SK-N-MC (cell line): ENCODE results near the gene SSX2IP.
A peak's percentile ranks its signal among the peaks of the same experiment; 100 is the strongest.
"Not testable (repeated sequence)": the region's sequence is repeated elsewhere in the genome, so short reads cannot be mapped to it uniquely, and the experiment has no call there.

Experiments
- DNase-seq: peaks from one replicate; pipeline ENCODE4 v3.0.0-alpha.2; 2011; ENCODE audit warnings: low read depth, low spot score
- H3K27ac ChIP-seq: fragments of 200-600 bp; sonication (generic); 2 replicates; pipeline ENCODE4 v1.5.1; 2016; ENCODE audit warnings: mixed run types
- H3K36me3 ChIP-seq: fragments of 200-600 bp; sonication (generic); 2 replicates; pipeline ENCODE4 v1.6.1; 2017; ENCODE audit warnings: antibody characterized with exemption, low read length, mixed read lengths; ENCODE audit not compliant: insufficient read depth
- H3K4me3 ChIP-seq: fragments of 200-600 bp; sonication (generic); 2 replicates; pipeline ENCODE4 v1.5.1; 2016
- H3K9ac ChIP-seq: fragments of 200-600 bp; sonication (generic); 2 replicates; pipeline ENCODE4 v1.8.0; 2017; ENCODE audit warnings: mixed run types, mixed read lengths; ENCODE audit not compliant: insufficient read length
- H3K9me3 ChIP-seq: fragments of 200-600 bp; sonication (generic); 2 replicates; pipeline ENCODE4 v1.6.1; 2017; ENCODE audit warnings: low read depth, mild to moderate bottlenecking, antibody characterized with exemption, low read length, moderate library complexity, mixed read lengths
- EZH2 ChIP-seq: fragments of 200-600 bp; sonication (generic); IDR thresholded peaks from one replicate; pipeline ENCODE4 v1.6.1; 2017; ENCODE audit warnings: antibody characterized with exemption
- FOXP2 ChIP-seq: optimal IDR thresholded peaks from 2 replicates; pipeline ENCODE3; 2011; ENCODE audit warnings: mild to moderate bottlenecking, moderate library complexity; ENCODE audit not compliant: insufficient read depth; ENCODE audit errors: extremely low read length, control extremely low read depth
- POLR2AphosphoS5 ChIP-seq: IDR thresholded peaks from 2 replicates; pipeline ENCODE4 v1.6.1; 2012; ENCODE audit warnings: mild to moderate bottlenecking, low read depth, low read length, borderline replicate concordance

Gene SSX2IP, protein sequence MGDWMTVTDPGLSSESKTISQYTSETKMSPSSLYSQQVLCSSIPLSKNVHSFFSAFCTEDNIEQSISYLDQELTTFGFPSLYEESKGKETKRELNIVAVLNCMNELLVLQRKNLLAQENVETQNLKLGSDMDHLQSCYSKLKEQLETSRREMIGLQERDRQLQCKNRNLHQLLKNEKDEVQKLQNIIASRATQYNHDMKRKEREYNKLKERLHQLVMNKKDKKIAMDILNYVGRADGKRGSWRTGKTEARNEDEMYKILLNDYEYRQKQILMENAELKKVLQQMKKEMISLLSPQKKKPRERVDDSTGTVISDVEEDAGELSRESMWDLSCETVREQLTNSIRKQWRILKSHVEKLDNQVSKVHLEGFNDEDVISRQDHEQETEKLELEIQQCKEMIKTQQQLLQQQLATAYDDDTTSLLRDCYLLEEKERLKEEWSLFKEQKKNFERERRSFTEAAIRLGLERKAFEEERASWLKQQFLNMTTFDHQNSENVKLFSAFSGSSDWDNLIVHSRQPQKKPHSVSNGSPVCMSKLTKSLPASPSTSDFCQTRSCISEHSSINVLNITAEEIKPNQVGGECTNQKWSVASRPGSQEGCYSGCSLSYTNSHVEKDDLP

DNA sequence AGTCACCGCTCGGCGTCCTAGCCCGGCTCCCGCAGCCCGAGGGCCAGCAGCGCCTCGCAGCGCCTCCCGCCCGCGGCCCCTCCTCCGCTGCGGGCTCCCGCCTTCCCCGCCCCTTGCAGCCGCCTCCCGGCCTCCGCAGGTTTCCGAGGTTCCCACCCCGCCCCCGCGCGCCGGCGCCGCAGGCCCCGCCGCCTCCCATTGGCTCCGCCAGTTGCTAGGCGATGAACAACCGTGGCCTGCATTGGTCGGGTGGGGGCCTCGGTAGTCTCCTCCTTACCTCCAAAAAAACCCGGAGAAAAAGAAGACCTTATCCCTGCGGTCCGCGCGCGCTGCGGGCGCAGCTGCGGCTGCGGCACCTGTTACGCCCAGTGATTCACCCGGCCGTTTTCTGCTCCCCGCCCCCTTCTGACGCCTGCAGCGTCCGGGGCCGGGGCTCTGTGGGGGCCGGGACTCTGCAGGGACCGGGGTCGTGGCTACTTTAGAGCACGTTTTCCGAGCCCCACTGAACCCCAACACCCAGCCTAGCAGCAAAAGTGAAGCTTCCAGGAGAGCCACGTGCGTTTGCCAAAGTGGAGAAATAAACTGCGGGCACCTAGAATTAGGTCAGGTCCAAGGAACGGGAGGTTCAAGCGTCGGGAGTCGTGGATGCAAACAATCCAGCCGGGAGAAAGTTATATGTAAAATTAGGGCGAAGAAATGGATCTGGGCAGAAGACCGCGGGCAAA is at the start of gene SSX2IP:
SSX2IP (minus strand) TSS at position 65 of the 725 bp plus-strand sequence. CDS start 19,242 bp downstream, outside the sequence.
- TF ChIP-seq EZH2 (no peak), POLR2AphosphoS5 (peak; percentile 86)
- Histone ChIP-seq H3K27ac (peak within 1 kb of the TSS; percentile 44; the same call in 1 of the 2 replicates), H3K4me3 (peak within 1 kb of the TSS; percentile 99), H3K9ac (peak within 1 kb of the TSS; percentile 91), H3K9me3 (no peaks in the 10 kb centered on the region), H3K36me3 (no peaks in the 10 kb centered on the region; the same call in 1 of the 2 replicates)
- DNase-seq, result peak; percentile 82

DNA sequence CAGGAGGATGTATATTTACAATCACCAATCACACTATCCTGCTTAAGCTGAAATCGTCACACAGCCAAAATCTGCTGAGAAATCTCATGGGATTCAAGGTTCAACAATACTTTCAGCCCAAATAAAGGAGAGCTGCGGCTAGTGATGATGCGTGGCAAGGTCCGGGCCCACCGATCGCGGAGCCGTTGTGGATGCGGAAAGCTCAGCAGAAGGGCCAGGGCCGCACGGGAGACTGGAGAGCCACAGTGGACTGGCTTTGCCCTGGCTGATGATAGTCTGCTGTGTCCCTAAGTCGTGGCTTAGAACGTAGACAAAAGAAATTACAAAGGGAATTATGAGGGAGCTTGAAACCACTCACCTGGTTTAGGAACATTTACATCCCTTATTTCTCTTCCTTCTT is 48.0 kb upstream of the SSX2IP start:
- Histone ChIP-seq H3K9ac (no peak overlapping the region), H3K4me3 (no peak overlapping the region), H3K27ac (no peak overlapping the region), H3K9me3 (no peaks in the 10 kb centered on the region), H3K36me3 (no peaks in the 10 kb centered on the region)
- DNase-seq, result no peak
- TF ChIP-seq POLR2AphosphoS5, result no peak
- TF ChIP-seq EZH2, result no peak
- TF ChIP-seq FOXP2, result no peak

DNA sequence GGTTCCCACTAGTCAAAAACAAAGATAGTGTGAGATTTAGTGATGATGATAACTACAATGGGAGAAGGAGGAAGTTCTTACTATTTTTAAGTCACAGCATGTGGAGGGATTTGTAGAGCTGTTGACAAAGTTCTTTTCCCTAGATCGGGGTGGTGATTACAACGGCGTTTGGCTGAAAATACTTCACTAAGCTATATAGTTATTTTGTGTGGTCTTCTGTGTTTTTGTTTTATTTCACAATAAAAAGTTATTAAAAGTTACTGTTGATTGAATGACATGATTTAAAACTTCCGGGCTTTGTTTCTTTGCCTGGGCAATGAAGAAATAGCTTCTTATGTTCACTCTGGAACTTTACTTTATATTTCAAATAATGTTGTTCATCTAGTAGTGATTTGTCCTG is 47.3 kb upstream of the SSX2IP start:
- no peak for DNase-seq
- H3K36me3 ChIP-seq, result no peaks in the 10 kb centered on the region
- H3K4me3 ChIP-seq, result no peak overlapping the region
- H3K27ac ChIP-seq, result no peak overlapping the region
- no peaks in the 10 kb centered on the region for H3K9me3 ChIP-seq
- no peak overlapping the region for H3K9ac ChIP-seq
- TF ChIP-seq POLR2AphosphoS5, result no peak

DNA sequence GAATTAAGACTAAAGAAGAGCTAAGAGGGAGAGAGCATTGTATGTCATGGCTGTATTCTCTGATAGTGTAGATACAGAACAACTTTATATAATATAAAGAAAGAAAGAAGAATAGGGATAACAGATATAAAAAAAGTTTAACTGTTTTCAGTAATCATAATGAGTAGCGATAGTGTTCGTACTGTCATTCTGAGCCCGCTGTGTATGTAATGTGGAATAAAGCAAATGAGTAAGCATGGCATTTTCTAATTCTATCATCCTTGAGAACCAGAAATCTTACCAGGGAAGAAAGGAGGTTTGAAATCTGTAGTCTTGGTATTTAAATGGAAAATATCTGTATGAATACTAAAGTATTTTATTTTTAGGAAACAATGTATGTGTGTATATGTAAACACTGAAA is 46.7 kb upstream of the SSX2IP start:
- H3K9ac ChIP-seq, result no peak overlapping the region
- no peaks in the 10 kb centered on the region for H3K36me3 ChIP-seq
- H3K9me3 ChIP-seq, result no peaks in the 10 kb centered on the region
- TF ChIP-seq EZH2 (no peak), FOXP2 (no peak), POLR2AphosphoS5 (no peak)
- H3K27ac ChIP-seq, result no peak overlapping the region
- DNase-seq, result no peak
- H3K4me3 ChIP-seq, result no peak overlapping the region

DNA sequence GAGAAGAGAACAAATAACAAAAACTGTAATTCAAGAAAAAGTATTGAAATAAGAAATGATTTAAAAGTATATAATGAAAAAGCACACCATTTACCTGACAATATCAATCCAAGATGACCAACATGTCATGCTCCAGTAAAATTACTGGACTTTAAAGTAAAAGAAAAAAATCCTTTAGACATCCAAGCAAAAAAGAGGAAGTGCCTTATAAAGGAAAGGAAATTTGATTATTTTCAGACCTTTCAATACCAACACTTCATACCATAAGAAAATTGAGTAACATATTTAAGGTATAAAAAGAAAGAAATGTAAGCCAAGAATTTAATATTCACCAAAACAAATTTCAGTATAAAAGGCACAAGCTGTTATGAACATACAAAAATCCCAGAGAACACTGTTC is 46.2 kb upstream of the SSX2IP start:
- Histone ChIP-seq H3K27ac (no peak overlapping the region), H3K9ac (no peak overlapping the region), H3K9me3 (no peaks in the 10 kb centered on the region), H3K4me3 (no peak overlapping the region), H3K36me3 (no peaks in the 10 kb centered on the region)
- DNase-seq, result no peak
- no peak for TF ChIP-seq EZH2
- TF ChIP-seq POLR2AphosphoS5, result no peak

DNA sequence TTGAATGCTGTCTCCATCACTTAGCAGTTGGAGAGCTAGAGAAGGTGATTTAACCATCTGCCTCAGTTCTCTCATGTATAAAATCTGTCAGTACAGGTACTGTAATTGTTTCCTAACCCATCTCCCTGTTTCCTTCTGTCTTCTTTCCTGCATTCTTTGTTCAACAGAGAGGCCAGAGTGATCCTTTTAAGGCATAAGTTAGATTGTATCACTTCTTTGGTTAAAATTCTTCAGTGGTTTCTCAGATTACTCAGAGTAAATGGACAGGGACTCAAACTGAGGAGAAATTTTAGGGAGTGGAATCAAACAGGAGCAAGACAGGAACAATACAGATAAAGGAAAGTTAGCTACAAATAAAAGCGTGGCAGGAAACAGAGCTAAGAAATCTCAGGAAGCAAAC is 45.2 kb upstream of the SSX2IP start:
- Histone ChIP-seq H3K4me3 (no peak overlapping the region), H3K27ac (no peak overlapping the region), H3K36me3 (no peaks in the 10 kb centered on the region), H3K9me3 (no peaks in the 10 kb centered on the region), H3K9ac (no peak overlapping the region)
- TF ChIP-seq POLR2AphosphoS5, result no peak
- TF ChIP-seq EZH2, result no peak
- TF ChIP-seq FOXP2, result no peak
- DNase-seq, result no peak

DNA sequence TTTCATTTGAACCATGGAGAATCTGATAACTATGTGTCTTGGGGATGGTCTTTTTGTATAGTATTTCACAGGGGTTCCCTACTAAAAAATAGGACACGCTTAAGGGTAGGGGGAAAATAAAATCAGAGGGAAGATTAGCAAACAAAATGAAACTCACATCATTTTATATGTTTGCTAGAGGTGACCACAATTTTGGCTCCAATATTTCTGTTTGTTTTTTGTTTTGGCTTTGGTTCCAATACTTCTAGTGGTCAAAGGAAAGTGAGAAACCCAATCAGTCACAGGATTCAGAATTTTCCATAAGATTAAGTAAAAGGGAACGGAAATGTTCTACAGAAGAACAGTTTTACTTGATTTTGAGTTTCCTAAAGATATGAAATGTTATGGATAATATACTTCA is 42.3 kb upstream of the SSX2IP start:
- TF ChIP-seq FOXP2, result no peak
- no peak for TF ChIP-seq POLR2AphosphoS5
- TF ChIP-seq EZH2, result no peak
- no peak overlapping the region for H3K4me3 ChIP-seq
- no peak for DNase-seq
- H3K9ac ChIP-seq, result no peak overlapping the region
- no peaks in the 10 kb centered on the region for H3K9me3 ChIP-seq
- H3K27ac ChIP-seq, result no peak overlapping the region
- no peaks in the 10 kb centered on the region for H3K36me3 ChIP-seq

DNA sequence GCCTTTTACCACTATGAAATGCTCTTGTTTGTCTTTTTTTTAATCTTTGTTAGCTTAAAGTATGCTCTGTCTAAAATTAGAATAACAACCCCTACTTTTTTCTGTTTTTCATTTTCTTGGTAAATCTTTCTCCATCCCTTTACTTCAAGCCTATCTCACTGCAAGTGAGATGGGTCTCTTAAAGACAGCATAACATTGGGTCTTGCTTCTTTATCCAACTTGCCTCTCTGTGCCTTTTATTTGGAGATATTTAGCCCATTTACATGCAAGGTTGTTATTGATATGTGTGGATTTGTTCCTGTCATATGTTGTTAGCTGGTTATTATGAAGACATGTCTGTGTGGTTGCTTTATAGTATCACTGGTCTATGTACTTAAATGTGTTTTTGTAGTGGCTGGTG is 41.3 kb upstream of the SSX2IP start:
- Histone ChIP-seq H3K9ac (no peak overlapping the region), H3K9me3 (no peaks in the 10 kb centered on the region), H3K27ac (no peak overlapping the region), H3K4me3 (no peak overlapping the region), H3K36me3 (no peaks in the 10 kb centered on the region)
- TF ChIP-seq FOXP2 (no peak), POLR2AphosphoS5 (no peak), EZH2 (no peak)
- no peak for DNase-seq

DNA sequence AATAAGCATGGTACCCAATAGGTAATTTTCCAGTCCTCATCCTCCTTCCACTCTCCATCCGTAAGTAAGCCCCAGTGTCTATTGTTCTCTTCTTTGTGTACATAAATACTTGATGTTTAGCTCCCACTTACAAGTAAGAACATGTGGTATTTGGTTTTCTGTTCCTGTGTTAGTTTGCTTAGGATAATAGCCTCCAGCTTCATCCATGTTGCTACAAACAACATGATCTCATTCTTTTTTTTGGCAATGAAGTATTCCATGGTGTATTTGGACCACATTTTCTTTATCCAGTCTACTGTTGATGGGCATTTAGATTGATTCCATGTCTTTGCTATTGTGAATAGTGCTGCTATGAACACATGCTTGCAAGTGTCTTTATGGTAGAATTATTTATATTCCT is 37.5 kb upstream of the SSX2IP start:
- not testable (repeated sequence) for H3K4me3 ChIP-seq, DNase-seq, H3K36me3 ChIP-seq, H3K9ac ChIP-seq, H3K27ac ChIP-seq, H3K9me3 ChIP-seq
